ENCODE measurements around the gene NPAT. TPM values are rescaled to one million over a fixed set of nuclear protein-coding genes. Genes with fewer than 3 reads are reported as not detected.
"Not testable (repeated sequence)": the region's sequence is repeated elsewhere in the genome, so short reads cannot be mapped to it uniquely, and the experiment has no call there.

NPAT gene
- total RNA-seq, 1 donor from 2014 or later, result 15.7 TPM

- Mint-ChIP-seq H3K27me3 (ENCODE audit: unreplicated experiment) (no peaks in the 10 kb centered on the region), H3K36me3 (ENCODE audit: low read depth, unreplicated experiment) (no peaks in the 10 kb centered on the region), H3K4me3 (ENCODE audit: unreplicated experiment) (no peak overlapping the region), H3K4me1 (ENCODE audit: unreplicated experiment) (no peaks in the 10 kb centered on the region), H3K9me3 (ENCODE audit: unreplicated experiment) (no peaks in the 10 kb centered on the region), H3K27ac (ENCODE audit: unreplicated experiment) (no peak overlapping the region)
- DNase-seq (ENCODE audit: low spot score), result no peak
- TF ChIP-seq CTCF (IDR thresholded peaks at IDR 0.05; ENCODE audit: unreplicated experiment), result no peak
Observed at GRCh38 chr11:108196901-108197300, 25.5 kb downstream of the NPAT start.

GRCh38 chr11:108193725-108194124 lies 28.7 kb downstream of the NPAT start:
- Mint-ChIP-seq H3K27ac (ENCODE audit: unreplicated experiment) (no peak overlapping the region), H3K9me3 (ENCODE audit: unreplicated experiment) (no peaks in the 10 kb centered on the region), H3K4me3 (ENCODE audit: unreplicated experiment) (no peak overlapping the region), H3K36me3 (ENCODE audit: low read depth, unreplicated experiment) (peaks cover 9% of the 10 kb centered on the region), H3K27me3 (ENCODE audit: unreplicated experiment) (no peaks in the 10 kb centered on the region), H3K4me1 (ENCODE audit: unreplicated experiment) (no peaks in the 10 kb centered on the region)
- DNase-seq (ENCODE audit: low spot score), result no peak
- no peak for TF ChIP-seq CTCF (IDR thresholded peaks at IDR 0.05; ENCODE audit: unreplicated experiment)

GRCh38 chr11:108177570-108177969 lies 44.9 kb downstream of the NPAT start:
- no peaks in the 10 kb centered on the region for H3K9me3 Mint-ChIP-seq (ENCODE audit: unreplicated experiment)
- no peak for TF ChIP-seq CTCF (IDR thresholded peaks at IDR 0.05; ENCODE audit: unreplicated experiment)
- no peak overlapping the region for H3K27ac Mint-ChIP-seq (ENCODE audit: unreplicated experiment)
- H3K27me3 Mint-ChIP-seq (ENCODE audit: unreplicated experiment), result no peaks in the 10 kb centered on the region
- DNase-seq (ENCODE audit: low spot score), result no peak
- peaks cover 19% of the 10 kb centered on the region for H3K36me3 Mint-ChIP-seq (ENCODE audit: low read depth, unreplicated experiment)
- no peak overlapping the region for H3K4me3 Mint-ChIP-seq (ENCODE audit: unreplicated experiment)
- H3K4me1 Mint-ChIP-seq (ENCODE audit: unreplicated experiment), result no peaks in the 10 kb centered on the region

GRCh38 chr11:108170184-108170583 lies 52.3 kb downstream of the NPAT start:
- Mint-ChIP-seq H3K4me3 (ENCODE audit: unreplicated experiment) (no peak overlapping the region), H3K27me3 (ENCODE audit: unreplicated experiment) (no peaks in the 10 kb centered on the region), H3K4me1 (ENCODE audit: unreplicated experiment) (no peaks in the 10 kb centered on the region), H3K27ac (ENCODE audit: unreplicated experiment) (no peak overlapping the region), H3K36me3 (ENCODE audit: low read depth, unreplicated experiment) (peaks cover 17% of the 10 kb centered on the region), H3K9me3 (ENCODE audit: unreplicated experiment) (no peaks in the 10 kb centered on the region)
- no peak for TF ChIP-seq CTCF (IDR thresholded peaks at IDR 0.05; ENCODE audit: unreplicated experiment)
- DNase-seq (ENCODE audit: low spot score), result no peak

- Mint-ChIP-seq H3K4me1 (ENCODE audit: unreplicated experiment) (no peaks in the 10 kb centered on the region), H3K27me3 (ENCODE audit: unreplicated experiment) (no peaks in the 10 kb centered on the region), H3K4me3 (ENCODE audit: unreplicated experiment) (no peak overlapping the region), H3K36me3 (ENCODE audit: low read depth, unreplicated experiment) (peaks cover 13% of the 10 kb centered on the region), H3K9me3 (ENCODE audit: unreplicated experiment) (no peaks in the 10 kb centered on the region), H3K27ac (ENCODE audit: unreplicated experiment) (no peak overlapping the region)
- no peak for DNase-seq (ENCODE audit: low spot score)
- no peak for TF ChIP-seq CTCF (IDR thresholded peaks at IDR 0.05; ENCODE audit: unreplicated experiment)
Observed at GRCh38 chr11:108167624-108168023, 54.8 kb downstream of the NPAT start.

GRCh38 chr11:108162878-108163277 lies 59.6 kb downstream of the NPAT start:
- H3K36me3 Mint-ChIP-seq (ENCODE audit: low read depth, unreplicated experiment); H3K4me3 Mint-ChIP-seq (ENCODE audit: unreplicated experiment); H3K27ac Mint-ChIP-seq (ENCODE audit: unreplicated experiment); H3K27me3 Mint-ChIP-seq (ENCODE audit: unreplicated experiment); DNase-seq (ENCODE audit: low spot score); H3K4me1 Mint-ChIP-seq (ENCODE audit: unreplicated experiment); H3K9me3 Mint-ChIP-seq (ENCODE audit: unreplicated experiment): not testable (repeated sequence)

Measured in endothelial cell (in vitro differentiated cells).